Lung (tissue), 12 donors: ENCODE data around the gene CADM2. TPM values are rescaled to one million over a fixed set of nuclear protein-coding genes. Genes with fewer than 3 reads are reported as not detected.
A peak's percentile ranks its signal among the peaks of the same experiment; 100 is the strongest.

Experiments
- ATAC-seq: fragments of 200-7000 bp; cut with Tn5 transposase; one replicate; pipeline ENCODE4 v1.9.1; 2020; ENCODE audit warnings: moderate number of reproducible peaks; ENCODE audit not compliant: insufficient read depth, low FRiP score
- DNase-seq, 3 donors: peaks; one replicate each; pipeline ENCODE4 v3.0.0-alpha.2; 2013 to 2017
- H3K27ac ChIP-seq, 2 donors: one replicate each; pipeline ENCODE4 v1.5.1; 2013; ENCODE audit warnings: mild to moderate bottlenecking in 2 of 2, moderate library complexity in 2 of 2, control low read depth in 1 of 2, inconsistent platforms in 1 of 2, low read depth in 1 of 2, low read length in 1 of 2
- H3K27me3 ChIP-seq, 3 donors: one replicate each; pipeline ENCODE4 v1.5.1; 2013; ENCODE audit warnings: low read length in 2 of 3; ENCODE audit not compliant: control insufficient read depth in 3 of 3, insufficient read depth in 3 of 3
- H3K36me3 ChIP-seq, 4 donors: one replicate each; pipeline ENCODE4 v1.5.1; 2013; ENCODE audit warnings: low read length in 4 of 4, mild to moderate bottlenecking in 1 of 4, moderate library complexity in 1 of 4; ENCODE audit not compliant: control insufficient read depth in 4 of 4, insufficient read depth in 4 of 4
- H3K4me1 ChIP-seq, 5 donors: one replicate each; pipeline ENCODE4 v1.5.1; 2013; ENCODE audit warnings: low read length in 5 of 5, mild to moderate bottlenecking in 2 of 5, moderate library complexity in 1 of 5; ENCODE audit not compliant: control insufficient read depth in 5 of 5, insufficient read depth in 5 of 5
- H3K4me3 ChIP-seq: one replicate; pipeline ENCODE4 v1.5.1; 2013; ENCODE audit warnings: mild to moderate bottlenecking, control low read depth, moderate library complexity
- H3K9ac ChIP-seq, 2 donors: one replicate each; pipeline ENCODE4 v1.5.1; 2013; ENCODE audit warnings: low read length in 2 of 2, control low read depth in 1 of 2; ENCODE audit not compliant: insufficient read depth in 1 of 2
- H3K9me3 ChIP-seq, 4 donors: one replicate each; pipeline ENCODE4 v1.5.1; 2013; ENCODE audit warnings: low read length in 3 of 4, mild to moderate bottlenecking in 1 of 4, moderate library complexity in 1 of 4; ENCODE audit not compliant: control insufficient read depth in 4 of 4, insufficient read depth in 3 of 4
- WGBS, 2 donors: extraction: QIAGEN DNeasy Blood & Tissue Kit; methylation state at CpG; one replicate each; pipeline ENCODE4 v1.1.7; 2013; 5-methylcytosine and 5-hydroxymethylcytosine counted together
- polyA plus RNA-seq, 2 donors: library from polyadenylated mRNA; stranded (reverse); fragments of 200-250 nt; gene quantifications; one replicate each; pipeline ENCODE4 v1.2.1, GENCODE V29; 2013
- total RNA-seq, 2 donors: library from RNA; depleted of rRNA in 1 of 2; stranded (reverse); fragments of >200 nt in 1 of 2; gene quantifications; one replicate each; pipeline ENCODE4 v1.2.1, GENCODE V29; 2014 to 2021
- TF ChIP-seq, protein P1 (sequence below): IDR thresholded peaks from 2 replicates; pipeline ENCODE4 v1.5.1; 2012; ENCODE audit warnings: mild to moderate bottlenecking; ENCODE audit errors: control extremely low read depth, extremely low read depth
- donor health status: control.
- donor health status: control.
- donor health status: Bipolar disorder and iron deficiency.
- donor health status: healthy.
- donor health status: DM: yes; HTN: yes; CAD: no.

The CADM2 gene
- total and polyA plus RNA-seq, 4 donors: 0.14 to 3.3 (median 0.32) TPM

- TF ChIP-seq, protein P1, sequence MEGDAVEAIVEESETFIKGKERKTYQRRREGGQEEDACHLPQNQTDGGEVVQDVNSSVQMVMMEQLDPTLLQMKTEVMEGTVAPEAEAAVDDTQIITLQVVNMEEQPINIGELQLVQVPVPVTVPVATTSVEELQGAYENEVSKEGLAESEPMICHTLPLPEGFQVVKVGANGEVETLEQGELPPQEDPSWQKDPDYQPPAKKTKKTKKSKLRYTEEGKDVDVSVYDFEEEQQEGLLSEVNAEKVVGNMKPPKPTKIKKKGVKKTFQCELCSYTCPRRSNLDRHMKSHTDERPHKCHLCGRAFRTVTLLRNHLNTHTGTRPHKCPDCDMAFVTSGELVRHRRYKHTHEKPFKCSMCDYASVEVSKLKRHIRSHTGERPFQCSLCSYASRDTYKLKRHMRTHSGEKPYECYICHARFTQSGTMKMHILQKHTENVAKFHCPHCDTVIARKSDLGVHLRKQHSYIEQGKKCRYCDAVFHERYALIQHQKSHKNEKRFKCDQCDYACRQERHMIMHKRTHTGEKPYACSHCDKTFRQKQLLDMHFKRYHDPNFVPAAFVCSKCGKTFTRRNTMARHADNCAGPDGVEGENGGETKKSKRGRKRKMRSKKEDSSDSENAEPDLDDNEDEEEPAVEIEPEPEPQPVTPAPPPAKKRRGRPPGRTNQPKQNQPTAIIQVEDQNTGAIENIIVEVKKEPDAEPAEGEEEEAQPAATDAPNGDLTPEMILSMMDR: no peak
- 21 to 35% methylated on average over 2 of the region's 2 CpGs for WGBS, 2 donors
Observed at GRCh38 chr3:85783291-85783690, 824.5 kb downstream of the CADM2 start.

DNA sequence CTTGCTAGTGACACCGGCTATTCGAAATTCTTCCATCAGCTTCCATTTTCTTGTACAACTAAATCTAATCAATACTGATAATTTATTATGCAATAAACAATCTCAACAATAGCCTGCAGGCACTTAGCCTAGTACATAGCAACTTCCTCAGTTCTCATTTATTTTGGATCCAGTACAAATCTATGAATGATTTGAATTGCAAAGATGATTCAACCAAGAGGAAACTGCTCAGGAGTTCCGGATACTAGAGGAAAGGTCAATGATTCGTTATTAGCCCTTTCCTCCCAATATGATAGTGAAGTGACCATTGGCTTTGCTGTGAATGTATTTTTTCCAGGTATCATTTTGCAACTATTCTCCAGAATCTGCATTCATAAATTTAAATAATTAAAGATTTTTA lies 827.0 kb downstream of the CADM2 start:
- Histone ChIP-seq H3K27ac (no peak overlapping the region), H3K27me3 (no peaks in the 10 kb centered on the region), H3K4me3 (no peak overlapping the region), H3K36me3 (no peaks in the 10 kb centered on the region), H3K9ac (no peak overlapping the region), H3K4me1 (peaks cover 0 to 10% (median 5%) of the 10 kb centered on the region in 5 donors), H3K9me3 (peaks cover 0 to 4% (median 0%) of the 10 kb centered on the region in 4 donors)
- DNase-seq (no peak), ATAC-seq (no peak)
- WGBS, 2 donors: 74 to 80% methylated on average over 4 of the region's 4 CpGs
- TF ChIP-seq, protein P1: no peak

More at GRCh38 chr3:85783291-85783690, 824.5 kb downstream of the CADM2 start:
- Histone ChIP-seq H3K4me3 (no peak overlapping the region), H3K9ac (peak overlapping the region in 1 of 2 donors; percentile 17), H3K27me3 (no peaks in the 10 kb centered on the region), H3K27ac (no peak overlapping the region), H3K9me3 (no peaks in the 10 kb centered on the region), H3K36me3 (no peaks in the 10 kb centered on the region), H3K4me1 (peaks cover 0 to 10% (median 5%) of the 10 kb centered on the region in 5 donors)
- ATAC-seq (no peak), DNase-seq (peak; percentile 85 to 99 (median 98))

DNA sequence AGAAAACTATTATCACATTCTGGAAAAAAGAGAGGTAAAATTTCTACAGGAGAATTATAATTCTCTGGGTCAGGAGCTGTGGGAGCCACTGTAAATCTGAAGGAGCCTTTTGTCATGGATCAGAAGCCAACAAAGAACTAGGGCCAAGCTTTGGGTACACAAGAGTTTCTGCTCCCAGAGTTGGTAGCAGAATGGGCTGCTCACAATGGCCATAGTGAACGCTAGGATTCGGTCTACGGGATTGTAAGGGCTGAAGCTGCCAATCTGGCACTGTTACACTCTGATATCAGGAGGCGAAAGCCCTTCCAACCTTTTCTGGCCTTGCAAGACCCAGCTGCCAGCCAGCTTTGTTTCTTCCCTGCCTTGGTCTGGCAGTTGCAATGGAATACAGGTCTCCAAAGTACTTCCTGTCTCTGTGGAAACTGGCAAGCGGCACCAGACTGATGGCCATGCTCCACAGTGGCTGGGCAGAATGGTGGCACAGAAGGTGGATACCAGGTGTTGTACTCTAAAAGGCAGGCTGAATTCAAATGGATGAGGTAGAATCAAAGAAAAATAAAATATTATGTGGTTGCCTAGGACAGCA lies 831.7 kb downstream of the CADM2 start:
- H3K36me3 ChIP-seq: no peaks in the 10 kb centered on the region
- H3K4me1 ChIP-seq: peaks cover 0 to under 1% (median 0%) of the 10 kb centered on the region in 5 donors
- TF ChIP-seq, protein P1: no peak
- H3K27me3 ChIP-seq: no peaks in the 10 kb centered on the region
- 90 to 92% methylated on average over 5 of the region's 5 CpGs for WGBS, 2 donors
- H3K27ac ChIP-seq: no peak overlapping the region
- H3K9ac ChIP-seq: no peak overlapping the region
- H3K4me3 ChIP-seq: no peak overlapping the region
- no peak for ATAC-seq
- DNase-seq: no peak
- H3K9me3 ChIP-seq: peaks cover 0 to 4% (median 0%) of the 10 kb centered on the region in 4 donors

- Histone ChIP-seq H3K36me3 (no peaks in the 10 kb centered on the region), H3K9me3 (peaks cover 0 to 3% (median 0%) of the 10 kb centered on the region in 4 donors), H3K9ac (no peak overlapping the region), H3K4me1 (no peaks in the 10 kb centered on the region), H3K4me3 (no peak overlapping the region), H3K27ac (no peak overlapping the region), H3K27me3 (no peaks in the 10 kb centered on the region)
- ATAC-seq (no peak), DNase-seq (no peak)
- TF ChIP-seq, protein P1: no peak
- 70 to 77% methylated on average over 4 of the region's 4 CpGs for WGBS, 2 donors
Observed at GRCh38 chr3:85796140-85796539, 837.4 kb downstream of the CADM2 start.
